CD4-positive, alpha-beta memory T cell (primary cell): Measurements from ENCODE around the gene IDI2. TPM values are rescaled to one million over a fixed set of nuclear protein-coding genes. Genes with fewer than 3 reads are reported as not detected.
"Not testable (repeated sequence)": the region's sequence is repeated elsewhere in the genome, so short reads cannot be mapped to it uniquely, and the experiment has no call there.

Experiments used
- CTCF ChIA-PET: fragments of 350-600 bp; sonication (Branson Sonifier 250); formaldehyde crosslinking; loops from one replicate; lab custom pipeline; 2021; ENCODE audit warnings: inconsistent platforms; ENCODE audit not compliant: partially characterized antibody; lab: Charles Lee
- POLR2A ChIA-PET: fragments of 350-600 bp; sonication (Branson Sonifier 250); formaldehyde crosslinking; loops from one replicate; lab custom pipeline; 2021; ENCODE audit not compliant: partially characterized antibody; lab: Charles Lee
- DNase-seq, 5 donors: peaks; one replicate each; pipeline versions ENCODE4 v3.0.0 to v3.0.0-alpha.2; 2020 to 2022; ENCODE audit warnings: mixed read lengths in 1 of 5
- H3K27ac ChIP-seq: one replicate; pipeline ENCODE4 v1.7.0; 2013; ENCODE audit warnings: low read depth, low read length
- H3K27me3 ChIP-seq: 2 replicates; pipeline ENCODE4 v1.7.0; 2013; ENCODE audit warnings: mild to moderate bottlenecking, low read length, moderate library complexity; ENCODE audit not compliant: insufficient read depth
- H3K36me3 ChIP-seq: 2 replicates; pipeline ENCODE4 v1.7.0; 2013; ENCODE audit warnings: mild to moderate bottlenecking, low read length, moderate library complexity; ENCODE audit not compliant: insufficient read depth
- H3K4me1 ChIP-seq: 2 replicates; pipeline ENCODE4 v1.7.0; 2013; ENCODE audit warnings: mild to moderate bottlenecking, low read length, moderate library complexity; ENCODE audit not compliant: insufficient read depth
- H3K4me3 ChIP-seq, 2 donors: one replicate each; pipeline ENCODE4 v1.7.0; 2013; ENCODE audit warnings: low read length in 2 of 2, mild to moderate bottlenecking in 1 of 2
- H3K9me3 ChIP-seq, 2 donors: one replicate each; pipeline ENCODE4 v1.7.0; 2013; ENCODE audit warnings: low read length in 2 of 2, control low read depth in 1 of 2; ENCODE audit not compliant: control insufficient read depth in 1 of 2
- H3K27ac Mint-ChIP-seq, 7 donors: one replicate each; pipeline ENCODE4 v1.8.0; 2020 to 2021; ENCODE audit warnings: mixed read lengths in 7 of 7, mild to moderate bottlenecking in 6 of 7, inconsistent platforms in 3 of 7, moderate library complexity in 3 of 7
- H3K27me3 Mint-ChIP-seq, 2 donors: one replicate each; pipeline ENCODE4 v1.8.0; 2020 to 2021; ENCODE audit warnings: mixed read lengths in 2 of 2
- H3K36me3 Mint-ChIP-seq, 2 donors: one replicate each; pipeline ENCODE4 v1.8.0; 2020 to 2021; ENCODE audit warnings: mixed read lengths in 2 of 2, inconsistent platforms in 1 of 2, mild to moderate bottlenecking in 1 of 2
- H3K4me1 Mint-ChIP-seq, 4 donors: one replicate each; pipeline ENCODE4 v1.8.0; 2020 to 2021; ENCODE audit warnings: mixed read lengths in 4 of 4, mild to moderate bottlenecking in 1 of 4
- H3K4me3 Mint-ChIP-seq, 8 donors: one replicate each; pipeline ENCODE4 v1.8.0; 2020 to 2021; ENCODE audit warnings: mixed read lengths in 8 of 8, mild to moderate bottlenecking in 7 of 8, moderate library complexity in 6 of 8, inconsistent platforms in 3 of 8
- H3K9me3 Mint-ChIP-seq, 8 donors: one replicate each; pipeline ENCODE4 v1.8.0; 2020 to 2021; ENCODE audit warnings: mixed read lengths in 8 of 8, mild to moderate bottlenecking in 5 of 8, inconsistent platforms in 3 of 8, moderate library complexity in 1 of 8
- intact Hi-C: fragments of 100-400 bp; cut with micrococcal nuclease; formaldehyde crosslinking; loops from one replicate; pipeline ENCODE4 v1.15.1; 2023
- polyA plus RNA-seq, 2 donors: library from polyadenylated mRNA; unstranded; fragments of 300-500 nt; fragmentation: Illumina TruSeq; gene quantifications; one replicate each; pipeline ENCODE4 v1.2.3, GENCODE V29; 2021
- total RNA-seq, 2 experiments: library from RNA; stranded (reverse); gene quantifications; one replicate each; pipeline ENCODE4 v1.2.3, GENCODE V29; 2021

The IDI2 gene
- total and polyA plus RNA-seq, 4 experiments from 2014 or later = not detected

DNA sequence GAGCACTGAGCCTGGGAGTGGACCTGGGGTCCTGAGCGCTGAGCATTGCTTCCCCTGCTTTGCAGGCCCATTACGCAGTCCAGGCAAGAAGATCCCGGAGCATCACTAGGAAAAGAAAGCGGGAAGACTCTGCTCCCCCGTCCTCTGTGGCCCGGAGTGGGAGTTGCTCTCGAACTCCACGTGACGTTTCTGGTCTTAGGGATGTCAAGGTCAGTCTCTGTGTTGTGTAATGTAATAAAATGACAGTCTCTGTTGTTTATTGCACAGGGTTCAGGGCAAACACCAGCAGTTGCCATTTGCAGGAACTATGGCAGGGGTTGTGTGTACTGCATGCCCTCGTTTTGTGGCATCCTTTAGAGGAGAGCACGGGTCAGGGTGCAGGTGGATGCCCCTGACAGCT, 10.0 kb downstream of the IDI2 start:
- no peak overlapping the region for H3K4me3 Mint-ChIP-seq
- CTCF ChIA-PET = no interaction called here
- no peaks in the 10 kb centered on the region for H3K9me3 Mint-ChIP-seq
- H3K36me3 Mint-ChIP-seq = peaks cover 72 to 78% of the 10 kb centered on the region in 2 donors
- no peak overlapping the region for H3K4me3 ChIP-seq
- H3K27ac Mint-ChIP-seq = peak overlapping the region in 1 of 7 donors; percentile 59
- H3K4me1 Mint-ChIP-seq = peaks cover 0 to 1% (median 0%) of the 10 kb centered on the region in 4 donors
- H3K9me3 ChIP-seq = no peaks in the 10 kb centered on the region
- intact Hi-C loops = no loop called here
- H3K27me3 ChIP-seq = no peaks in the 10 kb centered on the region
- DNase-seq = no peak
- H3K4me1 ChIP-seq = no peaks in the 10 kb centered on the region
- no peaks in the 10 kb centered on the region for H3K27me3 Mint-ChIP-seq
- H3K27ac ChIP-seq = no peak overlapping the region
- H3K36me3 ChIP-seq = peaks cover 59% of the 10 kb centered on the region
- POLR2A ChIA-PET = no interaction called here

DNA sequence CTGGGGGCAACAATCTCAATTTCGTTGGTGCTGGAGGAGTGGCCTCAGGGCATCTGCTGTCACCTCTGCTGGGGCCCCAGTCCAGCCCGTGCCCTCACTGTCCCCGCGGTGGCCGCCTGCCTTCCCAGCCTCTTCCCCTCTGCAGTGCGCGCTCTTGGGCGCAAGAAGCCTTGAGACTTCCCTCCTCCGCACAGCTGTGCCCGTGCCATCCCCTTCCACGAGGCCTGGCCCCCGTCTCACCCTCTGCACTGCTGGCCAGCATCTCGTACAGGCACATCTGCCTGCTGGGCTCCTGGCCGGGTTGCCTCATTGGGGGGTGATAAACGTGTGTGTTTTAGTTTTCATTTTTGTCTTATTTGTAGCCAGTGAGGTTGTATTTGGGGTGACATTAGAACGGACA, 14.0 kb downstream of the IDI2 start:
- Mint-ChIP-seq H3K4me1 (peaks cover 0 to 3% (median 1%) of the 10 kb centered on the region in 4 donors), H3K27me3 (no peaks in the 10 kb centered on the region), H3K9me3 (no peaks in the 10 kb centered on the region), H3K4me3 (no peak overlapping the region), H3K36me3 (peaks cover 69 to 80% of the 10 kb centered on the region in 2 donors), H3K27ac (peak overlapping the region in 1 of 7 donors; percentile 37)
- no peaks in the 10 kb centered on the region for H3K9me3 ChIP-seq
- POLR2A ChIA-PET = no interaction called here
- intact Hi-C loops = no loop called here
- no peak for DNase-seq
- no peak overlapping the region for H3K4me3 ChIP-seq
- CTCF ChIA-PET = no interaction called here
- no peaks in the 10 kb centered on the region for H3K27me3 ChIP-seq
- H3K4me1 ChIP-seq = no peaks in the 10 kb centered on the region
- peaks cover 74% of the 10 kb centered on the region for H3K36me3 ChIP-seq
- no peak overlapping the region for H3K27ac ChIP-seq

DNA sequence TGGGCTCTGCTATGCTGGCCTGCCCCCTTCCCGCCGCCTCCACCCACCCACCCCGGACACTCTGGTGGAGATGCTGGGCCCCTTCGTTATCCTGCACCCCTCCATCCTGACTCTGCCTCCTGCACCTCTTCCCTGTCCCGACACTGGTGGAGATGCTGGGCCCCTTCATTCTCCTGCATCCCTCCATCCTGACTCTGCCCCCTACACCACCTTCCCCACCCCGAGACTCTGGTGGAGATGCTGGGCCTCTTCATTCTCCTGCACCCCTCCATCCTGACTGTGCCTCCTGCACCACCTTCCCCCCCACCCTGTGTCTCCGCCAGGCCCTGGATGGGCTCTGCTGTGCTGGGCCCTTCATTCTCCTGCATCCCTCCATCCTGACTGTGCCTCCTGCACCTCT, 15.0 kb downstream of the IDI2 start:
- H3K27ac Mint-ChIP-seq = peak overlapping the region in 1 of 7 donors; percentile 52
- CTCF ChIA-PET = no interaction called here

DNA sequence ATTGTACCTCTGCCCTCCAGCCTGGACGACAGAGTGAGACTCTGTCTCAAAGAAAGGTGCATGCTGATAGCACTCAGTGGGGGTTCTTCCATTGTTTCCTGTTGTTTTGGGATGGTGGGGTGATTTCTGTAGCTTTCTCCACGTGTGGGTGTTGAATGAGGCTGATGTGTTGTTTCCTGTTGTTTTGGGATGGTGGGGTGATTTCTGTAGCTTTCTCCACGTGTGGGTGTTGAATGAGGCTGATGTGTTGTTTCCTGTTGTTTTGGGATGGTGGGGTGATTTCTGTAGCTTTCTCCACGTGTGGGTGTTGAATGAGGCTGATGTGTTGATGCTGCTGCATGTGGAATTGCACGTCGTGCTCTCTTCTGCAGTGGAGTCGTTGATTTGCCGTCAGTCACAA, 15.7 kb downstream of the IDI2 start:
- DNase-seq, H3K27me3 ChIP-seq, H3K27me3 Mint-ChIP-seq, H3K9me3 ChIP-seq, H3K9me3 Mint-ChIP-seq, intact Hi-C loops, CTCF ChIA-PET, H3K27ac ChIP-seq, H3K4me1 ChIP-seq, H3K4me3 Mint-ChIP-seq, H3K27ac Mint-ChIP-seq, H3K4me1 Mint-ChIP-seq, H3K4me3 ChIP-seq: not testable (repeated sequence)
- peaks cover 73% of the 10 kb centered on the region for H3K36me3 ChIP-seq
- POLR2A ChIA-PET = interaction anchor here (1.0 kb wide), 1 partner anchor 39 kb away, joined by 4 read pairs; the partner anchor contains the start of gene IDI1
- peaks cover 74 to 81% of the 10 kb centered on the region in 2 donors for H3K36me3 Mint-ChIP-seq

More for the DNA sequence above, 15.0 kb downstream of the IDI2 start:
- Mint-ChIP-seq H3K9me3 (no peaks in the 10 kb centered on the region), H3K4me1 (peaks cover 0 to 3% (median 1%) of the 10 kb centered on the region in 4 donors), H3K36me3 (peaks cover 70 to 79% of the 10 kb centered on the region in 2 donors), H3K27me3 (no peaks in the 10 kb centered on the region), H3K4me3 (no peak overlapping the region)
- no peak for DNase-seq
- no peak overlapping the region for H3K4me3 ChIP-seq
- H3K27me3 ChIP-seq = no peaks in the 10 kb centered on the region
- no peaks in the 10 kb centered on the region for H3K4me1 ChIP-seq
- POLR2A ChIA-PET = no interaction called here
- no peaks in the 10 kb centered on the region for H3K9me3 ChIP-seq
- peaks cover 74% of the 10 kb centered on the region for H3K36me3 ChIP-seq
- intact Hi-C loops = no loop called here
- no peak overlapping the region for H3K27ac ChIP-seq

DNA sequence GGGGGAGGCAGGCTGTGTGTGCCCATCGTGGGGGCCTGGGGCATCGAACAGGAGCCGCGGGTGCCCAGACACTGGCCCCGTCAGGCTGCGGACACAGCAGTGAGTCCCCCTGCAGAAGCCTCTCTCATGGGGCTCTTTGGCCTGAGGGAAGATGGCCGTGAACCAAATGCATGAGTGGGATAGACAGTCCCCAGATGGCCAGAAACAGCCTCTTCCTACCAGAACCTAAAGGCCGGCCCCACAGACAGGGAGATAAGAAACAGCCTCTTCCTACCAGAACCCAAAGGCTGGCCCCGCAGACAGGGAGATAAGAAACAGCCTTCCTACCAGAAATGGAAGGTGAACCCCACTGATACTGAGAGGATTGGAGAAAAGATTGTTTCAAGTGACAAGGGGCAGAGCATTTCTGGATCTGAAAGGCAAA, 16.6 kb downstream of the IDI2 start:
- no peaks in the 10 kb centered on the region for H3K27me3 ChIP-seq
- no peaks in the 10 kb centered on the region for H3K4me1 ChIP-seq
- no peak overlapping the region for H3K4me3 ChIP-seq
- intact Hi-C loops = no loop called here
- Mint-ChIP-seq H3K27me3 (no peaks in the 10 kb centered on the region), H3K4me3 (no peak overlapping the region), H3K27ac (no peak overlapping the region), H3K4me1 (peaks cover 0 to 3% (median 1%) of the 10 kb centered on the region in 4 donors), H3K36me3 (peaks cover 68 to 78% of the 10 kb centered on the region in 2 donors), H3K9me3 (no peaks in the 10 kb centered on the region)
- ChIA-PET POLR2A (interaction anchor here (1.0 kb wide), 1 partner anchor 40 kb away, joined by 4 read pairs; the partner anchor contains the start of gene IDI1), CTCF (no interaction called here)
- H3K27ac ChIP-seq = no peak overlapping the region
- H3K36me3 ChIP-seq = peaks cover 75% of the 10 kb centered on the region
- DNase-seq = no peak
- H3K9me3 ChIP-seq = no peaks in the 10 kb centered on the region

DNA sequence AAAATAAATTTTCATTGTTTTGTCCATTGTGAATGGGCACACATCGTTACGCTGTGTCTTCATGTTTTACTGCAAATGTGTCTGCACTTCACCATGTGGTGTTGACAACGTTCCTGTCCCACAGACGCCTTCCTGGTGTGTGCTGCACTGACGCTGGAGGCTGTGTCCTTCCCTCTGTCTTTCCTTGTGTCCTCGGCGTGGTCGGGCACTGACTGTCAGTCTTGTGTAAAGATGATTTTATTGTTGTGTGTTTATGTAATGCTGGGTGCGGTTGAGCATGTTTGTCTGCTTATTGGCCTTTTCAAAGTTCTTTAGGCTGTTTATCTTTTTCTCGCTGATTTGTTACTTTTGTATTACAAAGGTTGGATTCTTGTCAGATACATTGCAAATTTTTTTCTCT, 18.1 kb downstream of the IDI2 start:
- H3K27ac ChIP-seq = no peak overlapping the region
- Mint-ChIP-seq H3K4me1 (peaks cover 0 to 4% (median 2%) of the 10 kb centered on the region in 4 donors), H3K27me3 (no peaks in the 10 kb centered on the region)

DNA sequence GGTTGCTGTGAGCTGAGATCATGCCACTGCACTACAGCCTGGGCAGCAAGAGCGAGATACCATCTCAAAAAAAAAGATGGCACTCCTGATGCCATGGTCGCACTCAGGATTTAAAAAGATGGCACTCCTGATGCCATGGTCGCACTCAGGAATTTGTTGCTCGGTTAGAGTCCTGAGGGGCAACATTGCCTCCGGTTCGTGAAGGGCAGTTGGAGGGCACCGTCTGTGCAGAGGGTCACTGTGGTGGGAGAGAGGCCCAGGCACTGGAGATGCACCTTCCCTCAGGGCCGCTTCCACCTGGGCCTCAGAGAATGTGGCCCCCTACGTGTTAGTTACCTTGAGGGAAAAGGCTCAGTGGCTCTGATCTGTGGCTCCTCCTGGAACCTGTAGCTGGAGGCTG, 19.1 kb downstream of the IDI2 start:
- Histone ChIP-seq H3K4me1 (no peaks in the 10 kb centered on the region), H3K27me3 (no peaks in the 10 kb centered on the region), H3K27ac (no peak overlapping the region), H3K36me3 (peaks cover 79% of the 10 kb centered on the region), H3K9me3 (no peaks in the 10 kb centered on the region), H3K4me3 (no peak overlapping the region)
- H3K27ac Mint-ChIP-seq = no peak overlapping the region
- intact Hi-C loops = no loop called here
- no peak for DNase-seq
- POLR2A ChIA-PET = no interaction called here
- H3K36me3 Mint-ChIP-seq = peaks cover 73 to 80% of the 10 kb centered on the region in 2 donors
- peaks cover 0 to 13% (median 8%) of the 10 kb centered on the region in 8 donors for H3K9me3 Mint-ChIP-seq
- peaks cover 0 to 8% (median 3%) of the 10 kb centered on the region in 4 donors for H3K4me1 Mint-ChIP-seq
- no peak overlapping the region for H3K4me3 Mint-ChIP-seq
- H3K27me3 Mint-ChIP-seq = no peaks in the 10 kb centered on the region
- CTCF ChIA-PET = no interaction called here

More for the DNA sequence above, 18.1 kb downstream of the IDI2 start:
- ChIA-PET POLR2A (no interaction called here), CTCF (no interaction called here)
- Mint-ChIP-seq H3K27ac (no peak overlapping the region), H3K9me3 (peaks cover 0 to 7% (median 3%) of the 10 kb centered on the region in 8 donors), H3K4me3 (no peak overlapping the region), H3K36me3 (peaks cover 72 to 83% of the 10 kb centered on the region in 2 donors)
- DNase-seq = no peak
- Histone ChIP-seq H3K4me3 (no peak overlapping the region), H3K9me3 (no peaks in the 10 kb centered on the region), H3K27me3 (no peaks in the 10 kb centered on the region), H3K4me1 (no peaks in the 10 kb centered on the region), H3K36me3 (peaks cover 81% of the 10 kb centered on the region)
- intact Hi-C loops = no loop called here
